Measurements from ENCODE around the gene CDH13.

Gene CDH13

DNA sequence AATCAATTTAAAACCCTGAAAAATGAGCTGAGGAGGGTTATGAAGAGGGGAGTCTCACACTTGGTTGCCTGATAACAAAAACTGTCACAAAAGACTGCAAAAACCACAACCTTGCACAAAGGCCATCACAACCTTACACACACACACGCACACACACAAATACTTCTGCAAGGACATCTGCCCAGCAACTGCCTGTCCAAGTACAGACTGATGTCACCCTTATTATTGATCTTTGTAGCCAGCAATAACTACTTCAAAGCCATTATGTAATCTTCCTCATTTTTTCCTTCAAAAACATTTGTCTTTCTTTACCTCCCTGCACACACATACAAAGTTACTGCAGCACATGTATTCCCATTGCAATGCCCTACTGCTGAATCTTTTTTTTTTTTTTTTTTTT lies 927.8 kb downstream of the CDH13 start:
- Histone ChIP-seq H3K36me3 (replicated peaks; ENCODE audit: low read depth, low read length) (no peaks in the 10 kb centered on the region), H3K27me3 (ENCODE audit: low read depth, low read length) (no peaks in the 10 kb centered on the region), H3K9ac (ENCODE audit: low read length) (no peak overlapping the region), H3K4me1 (ENCODE audit: low read length) (no peaks in the 10 kb centered on the region), H3K9me3 (ENCODE audit: insufficient read depth, low read length) (no peaks in the 10 kb centered on the region), H3K4me3 (ENCODE audit: low read length) (no peak overlapping the region), H3K4me2 (ENCODE audit: low read length) (no peak overlapping the region), H2AFZ (ENCODE audit: low read depth, low read length) (no peak overlapping the region), H4K20me1 (ENCODE audit: insufficient read depth, low read length) (no peaks in the 10 kb centered on the region), H3K27ac (ENCODE audit: low read length) (no peak overlapping the region), H3K79me2 (ENCODE audit: low read length) (no peaks in the 10 kb centered on the region)
- no peak for TF ChIP-seq EZH2phosphoT487 (IDR thresholded peaks at IDR 0.05; ENCODE audit: low read depth)
- TF ChIP-seq, protein P1, sequence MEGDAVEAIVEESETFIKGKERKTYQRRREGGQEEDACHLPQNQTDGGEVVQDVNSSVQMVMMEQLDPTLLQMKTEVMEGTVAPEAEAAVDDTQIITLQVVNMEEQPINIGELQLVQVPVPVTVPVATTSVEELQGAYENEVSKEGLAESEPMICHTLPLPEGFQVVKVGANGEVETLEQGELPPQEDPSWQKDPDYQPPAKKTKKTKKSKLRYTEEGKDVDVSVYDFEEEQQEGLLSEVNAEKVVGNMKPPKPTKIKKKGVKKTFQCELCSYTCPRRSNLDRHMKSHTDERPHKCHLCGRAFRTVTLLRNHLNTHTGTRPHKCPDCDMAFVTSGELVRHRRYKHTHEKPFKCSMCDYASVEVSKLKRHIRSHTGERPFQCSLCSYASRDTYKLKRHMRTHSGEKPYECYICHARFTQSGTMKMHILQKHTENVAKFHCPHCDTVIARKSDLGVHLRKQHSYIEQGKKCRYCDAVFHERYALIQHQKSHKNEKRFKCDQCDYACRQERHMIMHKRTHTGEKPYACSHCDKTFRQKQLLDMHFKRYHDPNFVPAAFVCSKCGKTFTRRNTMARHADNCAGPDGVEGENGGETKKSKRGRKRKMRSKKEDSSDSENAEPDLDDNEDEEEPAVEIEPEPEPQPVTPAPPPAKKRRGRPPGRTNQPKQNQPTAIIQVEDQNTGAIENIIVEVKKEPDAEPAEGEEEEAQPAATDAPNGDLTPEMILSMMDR (IDR thresholded peaks at IDR 0.05; ENCODE audit: low read depth, low read length), result no peak

GRCh38 chr16:83561876-83562275 lies 935.1 kb downstream of the CDH13 start:
- no peak overlapping the region for H2AFZ ChIP-seq (ENCODE audit: low read depth, low read length)
- peaks cover 6% of the 10 kb centered on the region; the same call in 1 of the 2 replicates for H3K27me3 ChIP-seq (ENCODE audit: low read depth, low read length)
- H3K9ac ChIP-seq (ENCODE audit: low read length), result no peak overlapping the region

GRCh38 chr16:83568345-83568744 lies 941.6 kb downstream of the CDH13 start:
- H3K27me3 ChIP-seq (ENCODE audit: low read depth, low read length), result peaks cover 11% of the 10 kb centered on the region; the same call in 1 of the 2 replicates
- no peak overlapping the region for H3K27ac ChIP-seq (ENCODE audit: low read length)
- H4K20me1 ChIP-seq (ENCODE audit: insufficient read depth, low read length), result no peaks in the 10 kb centered on the region
- H3K4me1 ChIP-seq (ENCODE audit: low read length), result no peaks in the 10 kb centered on the region
- TF ChIP-seq EZH2phosphoT487 (IDR thresholded peaks at IDR 0.05; ENCODE audit: low read depth), result no peak
- TF ChIP-seq, protein P1 (IDR thresholded peaks at IDR 0.05; ENCODE audit: low read depth, low read length), result no peak
- no peaks in the 10 kb centered on the region for H3K36me3 ChIP-seq (replicated peaks; ENCODE audit: low read depth, low read length)
- no peak overlapping the region for H3K4me2 ChIP-seq (ENCODE audit: low read length)
- no peak overlapping the region for H3K9ac ChIP-seq (ENCODE audit: low read length)
- H3K79me2 ChIP-seq (ENCODE audit: low read length), result no peaks in the 10 kb centered on the region
- no peaks in the 10 kb centered on the region for H3K9me3 ChIP-seq (ENCODE audit: insufficient read depth, low read length)
- H3K4me3 ChIP-seq (ENCODE audit: low read length), result no peak overlapping the region
- no peak overlapping the region for H2AFZ ChIP-seq (ENCODE audit: low read depth, low read length)

More at GRCh38 chr16:83561876-83562275, 935.1 kb downstream of the CDH13 start:
- Histone ChIP-seq H3K79me2 (ENCODE audit: low read length) (no peaks in the 10 kb centered on the region), H3K4me3 (ENCODE audit: low read length) (no peak overlapping the region), H3K4me1 (ENCODE audit: low read length) (no peaks in the 10 kb centered on the region), H3K9me3 (ENCODE audit: insufficient read depth, low read length) (no peaks in the 10 kb centered on the region), H3K27ac (ENCODE audit: low read length) (no peak overlapping the region), H3K36me3 (replicated peaks; ENCODE audit: low read depth, low read length) (no peaks in the 10 kb centered on the region), H4K20me1 (ENCODE audit: insufficient read depth, low read length) (no peaks in the 10 kb centered on the region), H3K4me2 (ENCODE audit: low read length) (no peak overlapping the region)
- no peak for TF ChIP-seq EZH2phosphoT487 (IDR thresholded peaks at IDR 0.05; ENCODE audit: low read depth)
- TF ChIP-seq, protein P1 (IDR thresholded peaks at IDR 0.05; ENCODE audit: low read depth, low read length), result no peak

GRCh38 chr16:83574388-83574787 lies 947.6 kb downstream of the CDH13 start:
- Histone ChIP-seq H3K79me2 (ENCODE audit: low read length) (no peaks in the 10 kb centered on the region), H3K36me3 (replicated peaks; ENCODE audit: low read depth, low read length) (no peaks in the 10 kb centered on the region), H3K27ac (ENCODE audit: low read length) (no peak overlapping the region), H3K9me3 (ENCODE audit: insufficient read depth, low read length) (no peaks in the 10 kb centered on the region), H3K9ac (ENCODE audit: low read length) (no peak overlapping the region), H3K4me3 (ENCODE audit: low read length) (no peak overlapping the region), H3K4me2 (ENCODE audit: low read length) (no peak overlapping the region), H3K27me3 (ENCODE audit: low read depth, low read length) (peaks cover 26% of the 10 kb centered on the region; the same call in 1 of the 2 replicates), H2AFZ (ENCODE audit: low read depth, low read length) (no peak overlapping the region), H4K20me1 (ENCODE audit: insufficient read depth, low read length) (no peaks in the 10 kb centered on the region), H3K4me1 (ENCODE audit: low read length) (peaks cover 7% of the 10 kb centered on the region)
- TF ChIP-seq, protein P1 (IDR thresholded peaks at IDR 0.05; ENCODE audit: low read depth, low read length), result no peak
- no peak for TF ChIP-seq EZH2phosphoT487 (IDR thresholded peaks at IDR 0.05; ENCODE audit: low read depth)

Measured in OCI-LY3 (cell line).